Iris pigment epithelial cell (primary cell): Measurements from ENCODE around the gene TMSB4X.
"Not testable (repeated sequence)": the region's sequence is repeated elsewhere in the genome, so short reads cannot be mapped to it uniquely, and the experiment has no call there.

Experiments
- DNase-seq: peaks from one replicate; pipeline ENCODE4 v3.0.0-alpha.2; 2011; ENCODE audit warnings: low read depth

The TMSB4X gene

DNA sequence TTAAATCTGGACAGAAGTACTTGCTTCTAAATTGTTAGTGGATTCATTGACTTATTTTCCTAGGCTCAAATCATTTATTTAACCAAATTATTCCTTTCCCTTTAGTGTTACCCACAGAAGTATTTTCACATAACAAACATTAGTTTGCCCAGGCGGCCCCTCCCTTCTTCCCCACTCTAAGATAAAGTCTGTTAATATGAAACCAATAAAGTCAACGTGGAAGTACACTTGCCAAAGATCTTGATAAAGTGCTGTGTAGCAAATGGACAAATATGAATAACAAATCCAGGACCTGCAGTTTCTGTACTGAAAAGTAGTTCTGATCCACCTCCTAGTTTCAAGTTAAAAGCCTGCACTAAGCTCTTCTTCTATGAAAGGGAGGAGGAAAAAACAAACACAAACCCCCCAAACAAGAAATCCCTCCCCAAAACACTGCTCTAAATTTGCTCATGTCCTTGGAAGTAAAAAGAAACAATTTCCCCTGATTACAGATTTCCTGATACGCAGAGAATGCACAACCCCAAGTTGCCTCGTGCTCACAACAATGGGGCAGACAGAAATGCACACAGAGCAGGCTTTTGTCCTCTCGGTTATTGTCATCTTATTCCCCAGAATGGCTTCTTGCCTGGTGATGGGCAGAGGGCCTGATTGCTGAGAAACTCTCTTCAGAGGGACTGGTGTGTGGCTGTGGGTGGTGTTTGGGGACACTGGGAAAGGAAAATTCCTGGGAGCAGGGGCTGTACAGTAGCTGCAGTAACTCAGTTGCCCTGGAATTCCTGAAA lies 23.2 kb downstream of the TMSB4X start:
- DNase-seq: no peak

DNA sequence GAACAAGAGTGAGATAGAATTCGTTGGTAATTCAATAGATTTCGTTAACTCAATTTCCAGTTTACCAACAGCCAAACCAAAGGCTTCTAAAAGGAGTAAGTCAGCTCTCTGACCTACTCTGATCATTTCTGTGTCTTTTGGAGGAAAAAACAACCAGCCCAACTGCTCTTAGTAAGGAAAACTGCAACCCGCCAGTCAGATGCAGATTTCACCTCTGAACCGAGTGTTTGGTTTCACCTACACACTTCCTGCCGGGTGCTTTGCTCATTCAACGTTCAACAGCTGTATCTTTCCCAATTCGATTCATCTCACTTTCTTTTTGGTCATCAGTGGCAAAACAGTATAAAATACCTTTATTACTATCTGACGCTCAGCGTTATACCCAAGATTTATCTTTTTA lies 24.5 kb downstream of the TMSB4X start:
- DNase-seq: peak; percentile 50

DNA sequence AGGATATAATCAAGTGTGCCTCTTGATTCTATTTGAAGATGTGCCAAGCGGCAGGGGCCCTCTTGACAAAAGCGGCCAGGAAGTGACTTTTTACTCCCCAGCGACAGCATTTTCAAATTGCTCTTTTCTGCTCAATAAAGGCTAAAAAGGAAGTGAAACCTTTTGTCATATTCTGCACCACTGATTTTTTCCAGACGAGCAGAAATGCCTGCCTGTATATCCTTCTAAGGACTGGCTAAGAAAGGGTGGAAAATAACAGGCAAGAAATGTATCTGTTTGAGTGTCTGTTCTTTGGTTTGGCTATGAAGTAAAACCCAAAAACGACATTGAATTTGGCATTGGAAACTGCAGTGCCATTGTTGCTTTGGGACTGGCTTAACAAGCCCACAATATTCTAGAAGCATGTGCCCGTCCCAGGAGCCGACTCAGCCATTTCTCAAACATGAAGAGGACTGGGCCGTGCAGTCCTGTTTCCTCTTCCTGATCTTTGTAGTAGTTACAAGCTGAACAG lies 25.4 kb downstream of the TMSB4X start:
- no peak for DNase-seq

DNA sequence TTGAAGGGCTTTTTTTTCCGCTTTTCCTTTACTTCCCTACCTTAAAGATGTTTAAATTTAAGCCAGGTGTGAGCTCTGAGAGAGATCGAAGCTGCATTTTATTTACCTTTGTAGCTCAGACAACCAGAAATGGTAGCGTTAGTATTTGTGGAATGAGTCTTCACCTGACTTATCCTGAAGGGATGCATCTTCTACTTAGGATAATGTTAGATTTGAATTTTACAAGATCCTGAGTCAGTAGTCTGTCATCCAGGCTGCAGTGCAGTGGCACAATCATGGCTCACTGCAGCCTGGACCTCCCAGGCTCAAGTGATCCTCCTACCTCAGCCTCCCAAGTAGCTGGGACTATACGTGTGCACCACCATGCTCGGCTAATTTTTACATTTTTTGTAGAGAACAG lies 26.2 kb downstream of the TMSB4X start:
- no peak for DNase-seq

DNA sequence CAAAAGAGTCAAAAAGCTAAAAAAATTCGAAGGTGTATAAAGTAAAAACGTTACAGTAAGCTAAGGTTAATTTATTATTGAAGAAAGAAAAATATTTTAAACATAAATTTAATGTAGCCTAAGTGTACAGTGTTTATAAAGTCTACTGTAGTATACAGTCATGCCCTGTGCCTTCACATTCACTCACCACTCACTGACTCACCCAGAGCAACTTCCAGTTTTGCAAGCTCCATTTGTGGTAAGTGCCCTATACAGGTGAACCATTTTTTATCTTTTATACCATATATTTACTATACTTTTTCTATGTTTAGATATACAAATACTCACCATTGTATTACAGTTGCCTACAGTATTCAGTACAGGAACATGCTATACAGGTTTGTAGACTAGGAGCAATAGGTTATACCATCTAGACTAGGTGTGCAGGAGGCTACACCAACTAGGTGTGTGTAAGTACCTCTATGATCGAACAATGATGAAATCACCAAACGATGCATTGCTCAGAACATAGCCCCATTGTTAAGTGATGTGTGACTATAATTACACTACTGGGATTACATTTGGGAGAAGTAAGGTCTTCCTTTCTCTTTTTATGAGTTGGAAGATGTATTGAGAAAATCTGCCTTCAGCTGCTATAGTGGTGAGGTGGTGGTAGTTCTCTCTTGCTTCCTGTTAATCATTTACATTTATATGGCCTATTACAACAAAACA lies 27.2 kb downstream of the TMSB4X start:
- DNase-seq: no peak

DNA sequence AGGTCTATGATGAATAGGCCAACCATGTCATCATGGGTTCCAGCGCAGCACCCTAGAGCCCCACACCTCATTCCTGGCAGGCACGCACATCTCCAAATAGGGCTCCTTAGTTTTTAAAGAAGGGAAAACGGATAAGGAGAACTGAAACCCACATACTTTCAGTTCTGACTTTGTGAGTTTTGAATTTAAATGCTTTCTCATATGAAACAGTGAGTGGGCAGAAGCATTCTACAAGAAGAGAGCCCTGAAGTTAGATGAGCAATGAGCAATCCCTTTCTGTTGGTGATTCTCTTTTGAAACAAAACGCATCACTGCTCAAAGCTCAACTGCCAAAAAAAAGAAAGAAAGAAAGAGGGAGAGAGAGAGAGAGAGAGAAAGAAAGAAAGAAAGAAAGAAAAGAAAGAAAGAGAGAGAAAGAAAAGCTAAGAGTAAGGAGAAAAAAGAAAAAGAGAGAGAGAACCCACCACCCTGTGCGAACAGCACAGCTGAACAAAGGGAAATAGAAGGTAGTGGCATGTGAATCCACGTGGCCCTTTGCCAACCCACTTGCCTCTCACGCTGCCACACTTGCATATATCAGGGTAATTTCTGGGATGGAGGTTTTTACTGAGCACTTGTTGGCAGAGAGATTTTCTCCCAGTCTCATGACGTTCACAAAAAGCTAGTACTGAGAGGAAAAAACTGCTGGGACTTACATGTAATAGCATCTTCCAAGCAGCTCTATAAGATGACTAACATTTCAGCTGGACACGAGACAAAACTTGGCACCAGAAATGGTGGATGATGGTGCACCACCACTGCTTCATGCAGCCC lies 31.0 kb downstream of the TMSB4X start:
- DNase-seq: no peak

DNA sequence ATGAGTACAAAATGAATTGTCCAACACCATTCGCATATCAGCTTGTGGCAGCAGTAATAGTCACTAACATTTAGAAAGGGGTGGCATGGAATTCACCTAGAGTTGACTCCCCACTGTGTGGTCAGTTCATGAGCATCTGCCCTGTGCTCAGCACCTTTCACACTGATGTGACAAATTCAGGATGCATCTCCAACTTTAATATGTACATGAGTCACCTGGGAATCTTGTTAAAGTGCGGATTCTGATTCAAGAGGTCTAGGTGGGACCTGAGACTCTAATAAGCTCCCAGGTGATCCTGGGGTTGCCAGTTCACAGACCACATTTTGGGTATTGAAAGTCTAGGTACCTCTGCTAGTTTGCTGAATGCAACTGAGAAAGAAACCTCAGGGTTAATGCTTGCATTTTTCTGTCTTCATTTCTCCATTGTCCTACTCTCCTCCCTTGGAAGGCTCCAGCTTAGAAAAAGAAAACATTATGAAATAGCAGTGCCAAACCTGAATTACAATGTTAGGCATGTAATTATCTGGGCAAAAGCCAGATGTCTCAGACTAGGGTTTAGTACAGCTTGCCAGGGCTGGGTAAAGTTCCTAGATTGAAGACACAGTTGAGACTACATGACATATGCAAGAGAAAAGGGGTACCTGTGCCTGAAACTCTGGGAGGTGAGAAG lies 32.7 kb downstream of the TMSB4X start:
- no peak for DNase-seq

DNA sequence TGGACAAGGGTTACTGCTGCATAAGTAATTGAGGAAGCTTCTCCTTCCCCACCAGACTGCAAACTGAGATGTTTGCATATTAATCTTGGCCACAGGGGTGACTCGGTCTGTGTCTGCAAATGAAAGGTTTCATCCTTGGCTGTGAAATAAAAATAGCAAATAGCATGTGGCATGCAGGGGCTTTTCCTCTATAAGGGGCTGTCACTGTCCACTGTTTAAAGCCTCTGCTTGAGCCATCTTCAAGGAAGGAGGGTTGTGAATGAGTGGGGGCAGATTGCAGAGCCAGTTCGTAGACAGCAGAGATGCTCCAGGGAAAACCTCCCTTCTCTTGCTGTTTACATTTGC lies 33.3 kb downstream of the TMSB4X start:
- DNase-seq: no peak

DNA sequence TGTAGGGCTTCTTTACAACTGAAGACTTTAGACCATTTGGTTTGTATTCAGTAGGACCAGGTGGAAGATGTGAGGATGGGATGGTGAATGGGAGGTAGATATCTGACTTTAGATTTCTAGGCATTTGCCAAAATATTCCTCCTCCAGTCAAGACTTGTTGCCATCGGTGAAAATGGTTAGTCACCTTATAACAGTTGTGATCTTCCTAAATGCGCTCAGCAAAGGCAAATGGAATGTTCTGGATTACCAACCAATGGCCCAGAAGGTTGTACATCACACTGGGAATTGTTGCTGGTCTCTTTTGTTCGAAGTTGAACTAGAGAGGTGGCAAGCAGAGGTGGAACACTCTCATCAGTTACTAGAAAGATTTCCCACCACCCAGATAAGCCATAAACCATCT lies 33.9 kb downstream of the TMSB4X start:
- DNase-seq: no peak

DNA sequence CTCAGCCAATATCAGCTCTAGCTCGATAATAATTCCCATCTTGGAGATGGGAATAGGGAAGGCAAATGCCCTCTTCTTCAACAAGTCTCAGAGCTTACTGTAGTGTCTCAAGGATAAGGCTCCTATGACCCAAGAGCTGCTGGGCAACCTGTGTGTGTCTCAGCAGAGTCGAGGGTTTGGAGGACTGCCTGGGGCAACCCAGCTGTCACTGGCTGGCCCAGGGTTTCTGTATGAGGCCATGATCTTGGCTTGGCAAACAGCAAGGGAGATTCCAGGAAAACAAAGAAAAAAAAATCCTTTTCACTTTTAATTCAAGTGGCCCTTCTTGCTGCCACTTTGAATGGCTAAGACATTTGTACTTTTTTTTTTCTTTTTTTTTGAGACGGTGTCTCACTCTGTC lies 34.4 kb downstream of the TMSB4X start:
- DNase-seq: no peak

DNA sequence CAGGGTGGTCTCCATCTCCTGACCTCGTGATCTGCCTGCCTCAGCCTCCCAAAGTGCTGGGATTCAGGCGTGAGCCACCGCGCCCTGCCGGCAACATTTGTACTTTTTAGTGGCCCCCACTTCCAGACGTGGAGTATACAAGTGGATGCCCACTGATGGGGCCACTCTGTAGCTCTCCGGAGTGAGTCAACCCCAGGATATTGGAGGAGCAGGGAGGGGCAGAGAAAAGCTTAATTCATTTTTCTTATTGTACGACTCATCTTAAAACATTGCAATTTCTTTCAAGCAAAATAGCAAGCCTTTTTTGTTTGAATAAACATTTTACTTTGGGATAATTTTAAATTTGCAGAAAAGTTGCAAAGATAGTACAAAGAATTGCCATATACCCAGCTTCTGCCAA lies 34.9 kb downstream of the TMSB4X start:
- no peak for DNase-seq

DNA sequence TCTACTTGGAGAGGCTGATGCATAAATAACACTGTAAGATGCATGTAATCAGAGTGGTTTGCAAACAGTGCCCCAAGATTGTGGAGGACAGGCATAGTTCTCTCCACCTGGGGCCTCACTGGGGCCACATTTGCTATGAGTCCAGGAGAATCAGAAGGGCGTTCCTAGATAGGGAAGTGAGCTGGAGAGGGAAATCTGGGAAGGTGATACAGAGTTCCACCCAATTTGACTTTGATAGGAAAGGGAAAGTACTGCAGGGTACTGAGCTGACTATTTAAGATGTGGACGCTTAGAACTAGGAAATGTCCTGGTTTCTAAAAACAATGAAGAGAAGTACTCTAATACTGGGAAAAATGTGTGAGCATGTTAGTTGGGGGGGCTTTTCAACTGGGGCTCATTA lies 35.6 kb downstream of the TMSB4X start:
- no peak for DNase-seq

DNA sequence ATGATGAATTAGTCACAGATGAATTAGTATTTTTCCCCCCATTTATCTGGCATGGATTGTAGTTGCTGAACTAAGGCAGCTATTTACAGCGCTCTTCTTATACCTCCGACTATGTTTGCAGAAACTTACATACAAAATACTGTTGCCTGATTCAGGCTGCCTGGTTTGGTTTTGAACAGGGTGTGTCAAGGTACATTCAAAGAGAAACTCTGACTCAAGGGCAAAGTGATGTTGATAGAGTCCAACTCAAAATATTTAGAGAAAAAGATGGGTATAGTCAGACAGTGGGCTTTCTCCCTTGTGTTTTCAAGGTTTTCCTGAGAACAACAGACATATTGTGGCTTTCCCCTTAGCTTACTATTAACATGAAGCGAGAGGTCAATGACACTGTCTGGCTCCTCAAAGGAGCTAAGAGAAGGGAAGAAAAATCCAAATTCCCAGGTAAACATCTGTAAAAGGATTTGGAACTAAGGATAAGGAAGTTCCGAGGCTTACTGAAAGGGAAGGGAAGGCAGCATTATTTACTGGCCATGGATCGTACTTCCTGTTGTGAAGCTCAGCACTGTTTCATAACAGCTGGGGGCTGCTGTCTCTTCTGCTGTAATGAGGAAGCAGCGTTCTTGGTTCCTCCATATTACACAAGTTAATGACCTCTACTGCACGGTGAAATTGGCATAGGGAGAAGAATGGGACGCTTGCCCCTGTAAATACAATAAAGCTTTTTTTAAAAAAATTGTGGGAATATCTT lies 38.6 kb downstream of the TMSB4X start:
- peak; percentile 52 for DNase-seq

DNA sequence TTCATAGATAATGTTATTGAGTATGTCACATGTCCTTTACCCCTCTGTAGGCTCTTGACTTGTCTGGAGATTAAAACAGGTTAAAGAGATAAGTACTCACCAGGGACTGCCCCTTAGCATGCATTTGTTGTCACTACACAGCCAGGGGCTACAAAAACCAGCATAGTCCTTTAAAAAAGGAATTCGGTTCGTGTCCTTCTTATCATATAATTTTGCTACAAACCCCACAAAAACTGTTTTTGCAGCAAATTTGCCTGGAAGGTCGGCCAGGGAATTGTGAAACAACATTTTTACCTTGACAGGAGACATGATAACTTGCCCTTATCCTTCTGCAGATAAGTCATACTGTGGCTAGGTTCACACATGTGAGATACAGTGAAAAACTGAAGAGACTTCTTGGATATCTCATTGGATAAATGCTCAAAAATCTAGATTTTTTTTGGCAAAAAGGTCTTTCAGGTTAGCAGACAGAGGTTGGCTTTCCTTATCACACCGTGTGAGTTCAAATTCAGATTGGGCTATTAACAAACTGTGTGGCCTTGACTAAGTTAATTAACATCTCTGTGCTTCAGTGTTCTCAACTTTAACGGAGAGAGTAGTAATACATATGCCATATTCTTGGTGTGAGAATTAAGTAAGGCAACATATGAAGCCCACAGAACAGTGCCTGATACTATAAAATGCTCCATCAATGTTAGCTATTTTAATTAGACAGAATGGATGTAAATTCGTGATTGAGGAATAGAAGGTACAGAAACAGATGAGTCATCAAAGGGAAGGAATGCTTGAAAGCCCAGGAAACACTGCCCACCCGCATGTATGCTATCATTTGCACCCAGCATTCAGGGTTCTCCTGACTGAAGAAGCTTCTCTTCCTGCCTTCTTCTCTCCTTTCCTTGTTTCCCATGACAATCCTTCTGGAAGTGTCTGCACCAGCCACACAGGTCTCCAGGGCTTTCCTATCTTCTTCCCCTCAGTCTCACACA lies 39.5 kb downstream of the TMSB4X start:
- peak; percentile 37 for DNase-seq

DNA sequence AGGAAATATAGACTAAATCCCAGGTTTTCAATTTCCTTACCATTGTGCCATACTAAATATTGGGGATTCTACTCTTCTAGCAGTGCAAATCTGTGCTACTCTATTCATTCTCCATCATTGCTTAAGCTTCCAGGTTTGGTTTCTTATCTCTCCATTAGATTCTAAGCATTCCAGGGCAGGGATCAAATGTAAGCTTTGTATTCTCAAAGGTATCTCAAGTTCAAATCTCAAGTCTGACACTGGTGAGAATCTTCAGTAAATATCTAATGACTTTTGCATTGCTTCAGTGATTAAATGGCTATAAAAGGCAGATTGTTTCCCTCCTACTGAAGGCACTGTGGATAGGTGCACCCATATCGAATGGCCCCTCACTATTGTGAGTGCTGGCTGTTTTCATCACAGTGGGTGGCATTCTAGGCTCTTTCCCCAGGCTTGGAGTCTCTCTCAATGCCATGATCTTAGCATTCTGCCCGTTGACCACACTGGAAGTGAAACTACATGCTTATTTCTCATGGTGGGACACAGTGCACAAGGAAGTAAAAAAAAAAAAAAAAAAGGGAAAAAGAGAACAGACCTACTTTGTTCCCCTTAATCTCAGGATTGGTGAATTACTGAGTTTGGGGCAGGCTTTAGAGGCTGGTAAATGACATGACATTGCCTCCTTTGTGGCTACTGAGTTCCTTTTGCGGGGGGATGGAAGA lies 40.8 kb downstream of the TMSB4X start:
- no peak for DNase-seq

DNA sequence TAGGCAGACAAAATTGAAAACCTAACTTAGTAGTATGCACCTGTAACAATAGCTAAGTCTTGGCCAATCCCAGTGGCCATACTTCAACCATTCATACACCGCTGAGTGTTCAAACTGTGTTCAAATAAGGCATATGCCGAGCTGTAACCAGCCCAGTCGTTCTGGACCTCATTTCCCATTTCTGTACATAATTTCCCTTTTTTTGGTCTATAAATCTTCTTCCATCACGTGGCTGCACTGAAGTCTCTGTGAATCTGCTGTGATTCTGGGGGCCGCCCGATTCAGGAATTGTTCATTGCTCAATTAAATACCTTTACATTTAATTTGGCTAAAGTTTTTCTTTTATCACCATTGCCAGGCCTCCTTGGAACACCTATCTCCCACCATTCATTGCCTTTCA lies 41.8 kb downstream of the TMSB4X start:
- DNase-seq: not testable (repeated sequence)

DNA sequence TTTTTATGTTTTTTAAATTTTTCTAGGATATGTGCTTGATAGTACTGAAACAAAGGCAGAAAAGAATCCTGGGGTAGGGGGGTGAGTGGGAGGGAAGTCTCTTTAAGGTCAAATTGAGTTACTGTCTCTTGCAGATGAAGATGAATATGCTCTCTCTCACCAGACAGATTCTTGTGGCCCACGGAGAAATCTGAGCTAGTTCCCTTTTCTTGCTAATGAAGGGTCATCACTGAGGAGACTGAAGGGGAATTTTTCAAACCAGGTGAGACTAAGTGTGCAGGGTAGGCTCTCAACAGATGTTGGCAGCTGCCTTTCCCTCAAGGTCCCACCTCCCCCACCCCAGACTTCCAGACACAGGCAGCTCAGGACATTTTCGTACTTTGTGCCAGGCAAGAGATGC lies 48.0 kb downstream of the TMSB4X start:
- DNase-seq: no peak

DNA sequence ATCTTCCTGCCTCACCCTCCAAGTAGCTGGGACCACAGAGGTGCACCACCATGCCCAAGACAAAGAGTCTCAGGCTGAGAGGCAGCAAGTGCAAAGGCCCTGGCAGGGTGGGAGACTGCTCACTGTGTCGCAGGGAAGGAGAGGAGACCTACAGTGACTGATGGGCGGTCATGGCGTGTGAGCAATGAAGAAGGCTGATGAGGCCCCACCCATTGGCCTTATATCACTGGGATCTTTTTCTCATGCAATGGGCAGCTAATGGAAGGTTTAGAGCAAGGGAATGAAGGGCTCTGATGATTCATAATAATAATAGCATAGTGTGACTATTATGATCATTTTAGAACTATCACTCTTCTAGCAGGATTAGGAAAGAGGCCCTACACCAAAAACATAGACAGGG lies 48.7 kb downstream of the TMSB4X start:
- DNase-seq: no peak

DNA sequence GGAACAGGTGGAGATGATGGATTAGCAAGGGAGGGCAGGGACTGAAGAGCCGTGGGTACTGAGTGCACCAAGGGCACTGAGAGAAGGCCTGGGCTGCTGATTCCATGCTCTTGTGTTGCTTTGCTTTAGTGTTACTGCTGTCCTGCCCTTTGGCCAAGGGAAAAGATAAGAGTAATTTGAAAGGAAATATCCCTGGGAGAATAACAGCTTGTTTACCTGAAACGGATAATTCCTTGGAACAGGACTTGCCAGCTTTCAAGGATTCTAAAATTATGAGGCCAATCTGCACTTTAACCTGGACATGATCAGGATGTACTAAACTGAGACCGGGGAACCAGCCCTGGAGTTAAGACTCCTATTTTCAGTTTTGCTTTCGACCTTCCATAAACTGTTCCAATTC lies 49.1 kb downstream of the TMSB4X start:
- no peak for DNase-seq

DNA sequence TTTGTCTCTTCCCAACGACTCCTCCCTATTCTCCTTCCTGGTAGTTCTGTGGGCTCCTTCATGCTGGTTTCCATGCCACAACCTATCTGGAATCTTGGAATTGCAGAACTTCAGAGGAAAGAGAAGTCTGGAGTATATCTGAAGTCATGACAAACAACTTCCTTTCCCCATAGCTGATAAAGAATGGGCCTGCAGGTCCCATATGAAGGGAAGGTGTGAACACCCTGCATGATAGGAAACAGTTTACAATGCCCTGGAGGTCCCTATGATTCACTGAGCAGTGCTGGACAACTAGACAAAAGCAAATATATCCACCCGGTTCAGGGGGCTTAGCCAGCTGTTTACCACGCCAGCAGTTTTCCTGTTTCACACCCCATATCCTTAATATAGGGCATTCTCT lies 50.1 kb downstream of the TMSB4X start:
- no peak for DNase-seq
